Trophoblast cell (in vitro differentiated cells and primary cell): ENCODE data around the gene HOXD1.

ENCODE experiments used
- DNase-seq, 2 donors: peaks; one replicate each; pipeline ENCODE4 v3.0.0-alpha.2; 2016
- H2AFZ ChIP-seq: 2 replicates; pipeline ENCODE4 v1.6.1; 2013; ENCODE audit warnings: low read length, moderate library complexity, mild to moderate bottlenecking; ENCODE audit not compliant: insufficient read depth, poor library complexity
- H2AK5ac ChIP-seq: 2 replicates; pipeline ENCODE4 v1.6.1; 2013; ENCODE audit warnings: mild to moderate bottlenecking, low read length
- H2BK120ac ChIP-seq: 2 replicates; pipeline ENCODE4 v1.6.1; 2013; ENCODE audit warnings: low read length, mild to moderate bottlenecking, moderate library complexity; ENCODE audit not compliant: insufficient read depth, poor library complexity
- H2BK12ac ChIP-seq: 2 replicates; pipeline ENCODE4 v1.6.1; 2013; ENCODE audit warnings: mild to moderate bottlenecking, low read length, moderate library complexity
- H2BK5ac ChIP-seq: 2 replicates; pipeline ENCODE4 v1.6.1; 2013; ENCODE audit warnings: low read length, low read depth, moderate library complexity, mild to moderate bottlenecking; ENCODE audit not compliant: poor library complexity
- H3K14ac ChIP-seq: 2 replicates; pipeline ENCODE4 v1.6.1; 2013; ENCODE audit warnings: mild to moderate bottlenecking, low read length
- H3K18ac ChIP-seq: 2 replicates; pipeline ENCODE4 v1.6.1; 2013; ENCODE audit warnings: mild to moderate bottlenecking, low read length
- H3K23ac ChIP-seq: 2 replicates; pipeline ENCODE4 v1.6.1; 2013; ENCODE audit warnings: low read length
- H3K27ac ChIP-seq: 2 replicates; pipeline ENCODE4 v1.5.1; 2013; ENCODE audit warnings: low read depth, mild to moderate bottlenecking, inconsistent platforms, low read length, moderate library complexity
- H3K27me3 ChIP-seq: 2 replicates; pipeline ENCODE4 v1.6.1; 2013; ENCODE audit warnings: inconsistent platforms, mild to moderate bottlenecking, low read length, moderate library complexity; ENCODE audit not compliant: insufficient read depth
- H3K36me3 ChIP-seq, 2 experiments: 1 replicate in 1 of 2; 2 replicates in 1 of 2; pipeline ENCODE4 v1.6.1; 2013; ENCODE audit warnings: low read length in 2 of 2, mild to moderate bottlenecking in 2 of 2, moderate library complexity in 1 of 2; ENCODE audit not compliant: insufficient read depth in 2 of 2, control insufficient read depth in 1 of 2
- H3K4ac ChIP-seq: 2 replicates; pipeline ENCODE4 v1.6.1; 2013; ENCODE audit warnings: low read depth, mild to moderate bottlenecking, low read length, moderate library complexity
- H3K4me1 ChIP-seq, 2 experiments: 1 replicate in 1 of 2; 2 replicates in 1 of 2; pipeline ENCODE4 v1.6.1; 2013; ENCODE audit warnings: low read length in 2 of 2, mild to moderate bottlenecking in 2 of 2, moderate library complexity in 1 of 2; ENCODE audit not compliant: insufficient read depth in 2 of 2, control insufficient read depth in 1 of 2
- H3K4me2 ChIP-seq: 2 replicates; pipeline ENCODE4 v1.6.1; 2013; ENCODE audit warnings: inconsistent platforms, mild to moderate bottlenecking, low read length, moderate library complexity
- H3K4me3 ChIP-seq: 2 replicates; pipeline ENCODE4 v1.5.1; 2013; ENCODE audit warnings: mild to moderate bottlenecking, low read depth, low read length, inconsistent platforms
- H3K79me1 ChIP-seq: one replicate; pipeline ENCODE4 v1.6.1; 2013; ENCODE audit warnings: low read length
- H3K79me2 ChIP-seq: 2 replicates; pipeline ENCODE4 v1.6.1; 2013; ENCODE audit warnings: low read length, mild to moderate bottlenecking; ENCODE audit not compliant: control insufficient read depth, insufficient read depth, poor library complexity
- H3K9ac ChIP-seq: 2 replicates; pipeline ENCODE4 v1.6.1; 2013; ENCODE audit warnings: mild to moderate bottlenecking, low read length
- H3K9me3 ChIP-seq: 2 replicates; pipeline ENCODE4 v1.6.1; 2013; ENCODE audit warnings: low read depth, mild to moderate bottlenecking, control low read depth, inconsistent platforms, low read length; ENCODE audit not compliant: insufficient read depth
- H4K12ac ChIP-seq: 2 replicates; pipeline ENCODE4 v1.6.1; 2013; ENCODE audit warnings: low read depth, mild to moderate bottlenecking, low read length, moderate library complexity
- H4K8ac ChIP-seq: 2 replicates; pipeline ENCODE4 v1.6.1; 2013; ENCODE audit warnings: low read depth, mild to moderate bottlenecking, low read length, moderate library complexity
- H4K91ac ChIP-seq: one replicate; pipeline ENCODE4 v1.6.1; 2013; ENCODE audit warnings: low read depth, mild to moderate bottlenecking, low read length, moderate library complexity
- WGBS: extraction: QIAGEN DNeasy Blood & Tissue Kit; methylation state at CpG from one replicate; pipeline ENCODE4 v1.1.7; 2013; ENCODE audit warnings: missing lambda C conversion rate; ENCODE audit not compliant: insufficient read length, insufficient coverage; ENCODE audit errors: extremely low coverage; 5-methylcytosine and 5-hydroxymethylcytosine counted together

HOXD1 gene

GRCh38 chr2:176169711-176170110, 18.8 kb upstream of the HOXD1 start:
- Histone ChIP-seq H2BK120ac (no peak overlapping the region), H4K8ac (no peak overlapping the region), H2AK5ac (no peak overlapping the region), H3K27ac (no peak overlapping the region), H2AFZ (no peak overlapping the region), H3K79me2 (no peaks in the 10 kb centered on the region), H3K79me1 (no peaks in the 10 kb centered on the region), H4K91ac (no peak overlapping the region), H3K27me3 (peaks cover 60% of the 10 kb centered on the region), H3K9ac (no peak overlapping the region), H4K12ac (no peak overlapping the region), H3K4me2 (no peak overlapping the region), H3K9me3 (peaks cover 12% of the 10 kb centered on the region), H2BK5ac (no peak overlapping the region), H3K23ac (no peak overlapping the region), H2BK12ac (no peak overlapping the region), H3K36me3 (no peaks in the 10 kb centered on the region), H3K14ac (no peak overlapping the region), H3K18ac (no peak overlapping the region), H3K4me1 (peaks cover 0 to 6% of the 10 kb centered on the region in 2 experiments), H3K4ac (no peak overlapping the region), H3K4me3 (no peak overlapping the region)
- DNase-seq = no peak
- no CpG with 5 or more reads among the region's 2 CpGs for WGBS

GRCh38 chr2:176170602-176171305, 17.7 kb upstream of the HOXD1 start:
- Histone ChIP-seq H2BK12ac (no peak overlapping the region), H2BK5ac (no peak overlapping the region), H3K9ac (no peak overlapping the region), H3K79me1 (no peaks in the 10 kb centered on the region), H4K8ac (no peak overlapping the region), H3K4me3 (no peak overlapping the region), H3K36me3 (no peaks in the 10 kb centered on the region), H3K27me3 (peaks cover 60% of the 10 kb centered on the region), H3K4me1 (peaks cover 0 to 8% of the 10 kb centered on the region in 2 experiments), H2BK120ac (no peak overlapping the region), H3K4me2 (no peak overlapping the region), H3K79me2 (no peaks in the 10 kb centered on the region), H3K9me3 (peaks cover 13% of the 10 kb centered on the region), H4K12ac (no peak overlapping the region), H3K27ac (no peak overlapping the region), H3K14ac (no peak overlapping the region), H3K23ac (no peak overlapping the region), H3K18ac (no peak overlapping the region), H2AFZ (no peak overlapping the region), H2AK5ac (no peak overlapping the region), H3K4ac (no peak overlapping the region), H4K91ac (no peak overlapping the region)
- no CpG with 5 or more reads among the region's 1 CpG for WGBS
- no peak for DNase-seq

GRCh38 chr2:176171351-176172006, 17.0 kb upstream of the HOXD1 start:
- Histone ChIP-seq H3K4ac (no peak overlapping the region), H3K4me2 (peak overlapping the region; percentile 22), H2AFZ (no peak overlapping the region), H3K27me3 (peaks cover 61% of the 10 kb centered on the region), H4K91ac (no peak overlapping the region), H3K79me1 (no peaks in the 10 kb centered on the region), H3K23ac (no peak overlapping the region), H3K27ac (no peak overlapping the region), H3K4me1 (peaks cover 0 to 8% of the 10 kb centered on the region in 2 experiments), H3K9me3 (peaks cover 13% of the 10 kb centered on the region), H4K12ac (no peak overlapping the region), H2BK12ac (no peak overlapping the region), H2BK5ac (no peak overlapping the region), H3K18ac (no peak overlapping the region), H3K9ac (no peak overlapping the region), H3K4me3 (peak overlapping the region; percentile 43), H2BK120ac (no peak overlapping the region), H4K8ac (no peak overlapping the region), H3K36me3 (no peaks in the 10 kb centered on the region), H3K14ac (no peak overlapping the region), H2AK5ac (no peak overlapping the region), H3K79me2 (no peaks in the 10 kb centered on the region)
- no CpG with 5 or more reads among the region's 51 CpGs for WGBS
- no peak for DNase-seq

- Histone ChIP-seq H4K91ac (no peak overlapping the region), H3K36me3 (no peaks in the 10 kb centered on the region), H4K8ac (no peak overlapping the region), H3K79me2 (no peaks in the 10 kb centered on the region), H3K4me3 (peak overlapping the region; percentile 43), H2BK5ac (no peak overlapping the region), H3K27ac (no peak overlapping the region), H3K4ac (no peak overlapping the region), H3K18ac (no peak overlapping the region), H2BK12ac (no peak overlapping the region), H3K79me1 (no peaks in the 10 kb centered on the region), H2AK5ac (no peak overlapping the region), H4K12ac (no peak overlapping the region), H2AFZ (no peak overlapping the region), H3K9ac (no peak overlapping the region), H3K9me3 (peaks cover 13% of the 10 kb centered on the region), H3K4me2 (peak overlapping the region; percentile 22), H3K23ac (no peak overlapping the region), H3K14ac (no peak overlapping the region), H2BK120ac (no peak overlapping the region), H3K4me1 (peaks cover 0 to 8% of the 10 kb centered on the region in 2 experiments), H3K27me3 (peaks cover 69% of the 10 kb centered on the region)
- DNase-seq = no peak
- no CpG with 5 or more reads among the region's 60 CpGs for WGBS
Measured at GRCh38 chr2:176172007-176172894, 16.2 kb upstream of the HOXD1 start.
